IgD-negative memory B cell (primary cell): Measurements from ENCODE around the gene LMX1B. TPM values are rescaled to one million over a fixed set of nuclear protein-coding genes. Genes with fewer than 3 reads are reported as not detected.

ENCODE experiments used
- H3K27ac Mint-ChIP-seq, 3 donors: one replicate each; pipeline ENCODE4 v1.8.0; 2020 to 2022; ENCODE audit warnings: mild to moderate bottlenecking in 3 of 3, mixed read lengths in 3 of 3, moderate library complexity in 1 of 3
- H3K27me3 Mint-ChIP-seq: one replicate; pipeline ENCODE4 v1.8.0; 2021; ENCODE audit warnings: mixed read lengths
- H3K36me3 Mint-ChIP-seq: one replicate; pipeline ENCODE4 v1.8.0; 2020; ENCODE audit warnings: mild to moderate bottlenecking, mixed read lengths
- H3K4me1 Mint-ChIP-seq, 3 donors: one replicate each; pipeline ENCODE4 v1.8.0; 2020 to 2022; ENCODE audit warnings: mixed read lengths in 3 of 3, mild to moderate bottlenecking in 1 of 3
- H3K4me3 Mint-ChIP-seq, 4 donors: one replicate each; pipeline ENCODE4 v1.8.0; 2020 to 2022; ENCODE audit warnings: mild to moderate bottlenecking in 4 of 4, mixed read lengths in 4 of 4, moderate library complexity in 3 of 4
- H3K9me3 Mint-ChIP-seq, 3 donors: one replicate each; pipeline ENCODE4 v1.8.0; 2020 to 2021; ENCODE audit warnings: mixed read lengths in 3 of 3, mild to moderate bottlenecking in 1 of 3
- polyA plus RNA-seq: library from polyadenylated mRNA; unstranded; fragments of 300-500 nt; fragmentation: Illumina TruSeq; gene quantifications from one replicate; pipeline ENCODE4 v1.2.3, GENCODE V29; 2021

LMX1B gene
- polyA plus RNA-seq, 1 donor from 2014 or later: not detected

GRCh38 chr9:126589349-126589748 is 24.4 kb upstream of the LMX1B start:
- no peak overlapping the region for H3K27ac Mint-ChIP-seq
- peaks cover 0 to 3% (median 0%) of the 10 kb centered on the region in 3 donors for H3K9me3 Mint-ChIP-seq
- H3K36me3 Mint-ChIP-seq: no peaks in the 10 kb centered on the region
- H3K4me3 Mint-ChIP-seq: no peak overlapping the region
- H3K4me1 Mint-ChIP-seq: peaks cover 0 to 1% (median 0%) of the 10 kb centered on the region in 3 donors
- H3K27me3 Mint-ChIP-seq: peaks cover 36% of the 10 kb centered on the region

GRCh38 chr9:126591083-126591482 is 22.6 kb upstream of the LMX1B start:
- Mint-ChIP-seq H3K36me3 (no peaks in the 10 kb centered on the region), H3K27ac (no peak overlapping the region), H3K4me1 (peaks cover 0 to 1% (median 0%) of the 10 kb centered on the region in 3 donors), H3K9me3 (peaks cover 0 to 3% (median 2%) of the 10 kb centered on the region in 3 donors), H3K27me3 (peaks cover 33% of the 10 kb centered on the region), H3K4me3 (no peak overlapping the region)

GRCh38 chr9:126591922-126592321 is 21.8 kb upstream of the LMX1B start:
- Mint-ChIP-seq H3K4me1 (peaks cover 0 to 1% (median 0%) of the 10 kb centered on the region in 3 donors), H3K27ac (no peak overlapping the region), H3K4me3 (no peak overlapping the region), H3K27me3 (peaks cover 26% of the 10 kb centered on the region), H3K36me3 (no peaks in the 10 kb centered on the region), H3K9me3 (peaks cover 0 to 3% (median 3%) of the 10 kb centered on the region in 3 donors)

- Mint-ChIP-seq H3K4me1 (peaks cover 0 to 1% (median 0%) of the 10 kb centered on the region in 3 donors), H3K4me3 (no peak overlapping the region), H3K27me3 (peaks cover 26% of the 10 kb centered on the region)
Observed at GRCh38 chr9:126592461-126592860, 21.3 kb upstream of the LMX1B start.

GRCh38 chr9:126595982-126596381 is 17.7 kb upstream of the LMX1B start:
- Mint-ChIP-seq H3K27ac (no peak overlapping the region), H3K4me3 (no peak overlapping the region), H3K27me3 (peaks cover 41% of the 10 kb centered on the region), H3K9me3 (peaks cover 2 to 7% (median 3%) of the 10 kb centered on the region in 3 donors), H3K36me3 (no peaks in the 10 kb centered on the region), H3K4me1 (no peaks in the 10 kb centered on the region)

More at GRCh38 chr9:126592461-126592860, 21.3 kb upstream of the LMX1B start:
- Mint-ChIP-seq H3K9me3 (peaks cover 2 to 6% (median 3%) of the 10 kb centered on the region in 3 donors), H3K27ac (no peak overlapping the region), H3K36me3 (no peaks in the 10 kb centered on the region)

- Mint-ChIP-seq H3K4me3 (no peak overlapping the region), H3K4me1 (no peaks in the 10 kb centered on the region), H3K27me3 (peaks cover 37% of the 10 kb centered on the region), H3K36me3 (no peaks in the 10 kb centered on the region), H3K9me3 (peaks cover 2 to 3% (median 3%) of the 10 kb centered on the region in 3 donors), H3K27ac (no peak overlapping the region)
Observed at GRCh38 chr9:126599047-126599650, 14.6 kb upstream of the LMX1B start.

GRCh38 chr9:126604059-126605055 is 9.4 kb upstream of the LMX1B start:
- Mint-ChIP-seq H3K9me3 (no peaks in the 10 kb centered on the region), H3K4me1 (peaks cover 1 to 6% (median 5%) of the 10 kb centered on the region in 3 donors), H3K4me3 (no peak overlapping the region), H3K36me3 (no peaks in the 10 kb centered on the region), H3K27ac (no peak overlapping the region), H3K27me3 (peaks cover 37% of the 10 kb centered on the region)

- peaks cover 31% of the 10 kb centered on the region for H3K27me3 Mint-ChIP-seq
- H3K4me1 Mint-ChIP-seq: peaks cover 1 to 6% (median 5%) of the 10 kb centered on the region in 3 donors
- H3K27ac Mint-ChIP-seq: no peak overlapping the region
- H3K9me3 Mint-ChIP-seq: no peaks in the 10 kb centered on the region
- no peaks in the 10 kb centered on the region for H3K36me3 Mint-ChIP-seq
- H3K4me3 Mint-ChIP-seq: no peak overlapping the region
Observed at GRCh38 chr9:126605792-126606482, 7.8 kb upstream of the LMX1B start.

- Mint-ChIP-seq H3K9me3 (no peaks in the 10 kb centered on the region), H3K4me3 (no peak overlapping the region), H3K27me3 (peaks cover 35% of the 10 kb centered on the region), H3K27ac (no peak overlapping the region), H3K36me3 (no peaks in the 10 kb centered on the region), H3K4me1 (peaks cover 5 to 8% (median 5%) of the 10 kb centered on the region in 3 donors)
Observed at GRCh38 chr9:126606483-126606870, 7.3 kb upstream of the LMX1B start.

- peak overlapping the region in 1 of 4 donors; percentile 61 for H3K4me3 Mint-ChIP-seq
- H3K4me1 Mint-ChIP-seq: peaks cover 9 to 11% (median 9%) of the 10 kb centered on the region in 3 donors
- peaks cover 39% of the 10 kb centered on the region for H3K27me3 Mint-ChIP-seq
- no peaks in the 10 kb centered on the region for H3K36me3 Mint-ChIP-seq
- H3K9me3 Mint-ChIP-seq: peaks cover 0 to 2% (median 0%) of the 10 kb centered on the region in 3 donors
- peak overlapping the region in 2 of 3 donors; percentile 25 to 78 for H3K27ac Mint-ChIP-seq
Observed at GRCh38 chr9:126607086-126607485, 6.6 kb upstream of the LMX1B start.

- Mint-ChIP-seq H3K9me3 (peaks cover 0 to 2% (median 0%) of the 10 kb centered on the region in 3 donors), H3K36me3 (no peaks in the 10 kb centered on the region), H3K4me3 (peak overlapping the region in 2 of 4 donors; percentile 31 to 61)
Observed at GRCh38 chr9:126607731-126608130, 6.0 kb upstream of the LMX1B start.

GRCh38 chr9:126608551-126608950 is 5.2 kb upstream of the LMX1B start:
- Mint-ChIP-seq H3K27me3 (peaks cover 44% of the 10 kb centered on the region), H3K36me3 (no peaks in the 10 kb centered on the region), H3K4me3 (peak overlapping the region in 1 of 4 donors; percentile 75), H3K9me3 (peaks cover 0 to 2% (median 0%) of the 10 kb centered on the region in 3 donors), H3K4me1 (peaks cover 11 to 15% (median 12%) of the 10 kb centered on the region in 3 donors), H3K27ac (no peak overlapping the region)

More at GRCh38 chr9:126607731-126608130, 6.0 kb upstream of the LMX1B start:
- Mint-ChIP-seq H3K27me3 (peaks cover 41% of the 10 kb centered on the region), H3K27ac (no peak overlapping the region), H3K4me1 (peaks cover 11 to 13% (median 11%) of the 10 kb centered on the region in 3 donors)

GRCh38 chr9:126609191-126609590 is 4.5 kb upstream of the LMX1B start:
- H3K4me1 Mint-ChIP-seq: peaks cover 11 to 15% (median 12%) of the 10 kb centered on the region in 3 donors
- peaks cover 0 to 2% (median 0%) of the 10 kb centered on the region in 3 donors for H3K9me3 Mint-ChIP-seq
- no peaks in the 10 kb centered on the region for H3K36me3 Mint-ChIP-seq
- peaks cover 44% of the 10 kb centered on the region for H3K27me3 Mint-ChIP-seq
- peak overlapping the region in 1 of 3 donors; percentile 64 for H3K27ac Mint-ChIP-seq
- no peak overlapping the region for H3K4me3 Mint-ChIP-seq

- H3K4me3 Mint-ChIP-seq: no peak overlapping the region
- peaks cover 0 to 2% (median 0%) of the 10 kb centered on the region in 3 donors for H3K9me3 Mint-ChIP-seq
- no peak overlapping the region for H3K27ac Mint-ChIP-seq
- H3K4me1 Mint-ChIP-seq: peaks cover 11 to 19% (median 18%) of the 10 kb centered on the region in 3 donors
- H3K27me3 Mint-ChIP-seq: peaks cover 48% of the 10 kb centered on the region
- no peaks in the 10 kb centered on the region for H3K36me3 Mint-ChIP-seq
Observed at GRCh38 chr9:126609711-126610388, 3.9 kb upstream of the LMX1B start.
